ENCODE results near the gene ZNF490.
"Not testable (repeated sequence)": the region's sequence is repeated elsewhere in the genome, so short reads cannot be mapped to it uniquely, and the experiment has no call there.

ZNF490 gene

GRCh38 chr19:12623361-12624031 is 12.9 kb upstream of the ZNF490 start:
- DNase-seq = no peak

- DNase-seq = not testable (repeated sequence)
Observed at GRCh38 chr19:12621253-12622024, 10.8 kb upstream of the ZNF490 start.

DNA sequence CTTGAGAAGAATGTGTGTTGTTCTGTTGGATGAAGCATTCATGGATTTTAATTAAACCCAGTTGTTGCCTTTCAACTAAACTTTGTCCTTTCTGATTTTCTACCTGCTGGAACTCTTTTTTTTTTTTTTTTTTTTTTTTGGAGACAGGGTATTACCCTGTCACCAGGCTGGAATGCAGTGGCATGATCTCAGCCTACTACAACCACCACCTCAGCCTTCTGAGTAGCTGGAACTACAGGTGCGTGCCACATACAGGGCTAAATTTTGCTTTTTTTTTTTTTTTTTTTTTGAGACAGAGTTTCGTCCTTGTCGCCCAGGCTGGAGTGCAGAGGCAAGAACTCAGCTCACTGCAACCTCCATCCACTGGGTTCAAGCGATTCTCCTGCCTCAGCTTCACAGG is 7.0 kb upstream of the ZNF490 start:
- no peak for DNase-seq

GRCh38 chr19:12611361-12611699 is 717 bp upstream of the ZNF490 start:
- peak in 47 of 56 donors; percentile 12 to 72 (median 41) for DNase-seq

DNA sequence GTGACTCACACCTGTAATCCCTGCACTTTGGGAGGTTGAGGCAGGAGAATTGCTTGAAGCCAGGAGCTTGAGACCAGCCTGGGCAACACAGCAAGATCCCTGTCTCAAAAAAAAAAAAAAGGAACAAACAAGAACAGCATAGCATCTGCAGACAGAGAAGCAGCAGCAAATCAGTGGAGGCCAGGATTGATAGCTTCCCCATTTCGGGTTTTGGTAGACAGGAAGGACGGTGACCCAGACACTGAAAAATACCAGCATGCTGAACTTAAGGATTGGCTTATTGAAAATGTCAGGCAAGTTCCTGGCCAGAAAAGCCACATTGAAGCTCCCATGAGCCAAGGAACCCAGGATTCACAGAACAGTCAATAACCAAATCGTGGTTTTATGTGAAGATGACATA is 3.0 kb downstream of the ZNF490 start:
- DNase-seq = peak in 1 of 56 donors; percentile 1

- no peak for DNase-seq
Observed at GRCh38 chr19:12606796-12607195, 3.8 kb downstream of the ZNF490 start.

- peak in 21 of 56 donors; percentile 1 to 70 (median 23) for DNase-seq
Observed at GRCh38 chr19:12603714-12604113, 6.9 kb downstream of the ZNF490 start.

DNA sequence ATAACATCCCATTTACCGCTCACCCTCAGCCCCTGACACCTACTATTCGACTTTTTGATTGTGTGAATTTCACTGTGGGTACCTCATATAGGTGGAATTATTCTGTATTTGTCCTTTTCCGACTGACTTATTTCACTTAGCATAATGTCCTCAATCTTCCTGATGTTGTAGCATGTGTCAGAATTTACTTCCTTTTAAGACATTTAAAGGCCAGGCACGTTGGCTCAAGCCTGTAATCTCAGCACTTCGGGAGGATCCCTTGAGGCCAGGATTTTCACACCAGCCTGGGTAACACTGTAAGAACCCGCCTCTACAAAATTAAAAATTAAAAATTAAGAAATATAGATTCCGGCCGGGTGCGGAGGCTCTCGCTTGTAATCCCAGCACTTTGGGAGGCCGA is 13.0 kb downstream of the ZNF490 start:
- DNase-seq = no peak

- DNase-seq = peak in 34 of 56 donors; percentile 0 to 76 (median 19)
Observed at GRCh38 chr19:12596927-12597548, 13.6 kb downstream of the ZNF490 start.

- DNase-seq = no peak
Observed at GRCh38 chr19:12596485-12596884, 14.1 kb downstream of the ZNF490 start.

DNA sequence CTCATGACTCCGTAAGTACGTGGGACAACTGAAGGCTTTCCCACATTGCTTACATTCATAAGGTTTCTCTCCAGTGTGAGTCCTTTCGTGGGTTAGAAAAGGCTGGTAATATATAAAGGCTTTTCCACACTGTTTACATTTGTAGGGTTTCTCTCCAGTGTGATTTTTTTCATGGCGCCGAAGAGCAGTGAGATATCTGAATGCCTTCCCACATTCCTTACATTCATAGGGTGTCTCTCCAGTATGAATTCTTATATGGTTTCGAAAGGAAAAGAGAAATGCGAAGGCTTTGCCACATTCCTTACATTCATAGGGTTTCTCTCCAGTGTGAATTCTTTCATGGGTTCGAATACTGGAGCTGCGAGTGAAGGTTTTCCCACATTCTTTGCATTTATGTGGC is 29.5 kb downstream of the ZNF490 start:
- no peak for DNase-seq

DNA sequence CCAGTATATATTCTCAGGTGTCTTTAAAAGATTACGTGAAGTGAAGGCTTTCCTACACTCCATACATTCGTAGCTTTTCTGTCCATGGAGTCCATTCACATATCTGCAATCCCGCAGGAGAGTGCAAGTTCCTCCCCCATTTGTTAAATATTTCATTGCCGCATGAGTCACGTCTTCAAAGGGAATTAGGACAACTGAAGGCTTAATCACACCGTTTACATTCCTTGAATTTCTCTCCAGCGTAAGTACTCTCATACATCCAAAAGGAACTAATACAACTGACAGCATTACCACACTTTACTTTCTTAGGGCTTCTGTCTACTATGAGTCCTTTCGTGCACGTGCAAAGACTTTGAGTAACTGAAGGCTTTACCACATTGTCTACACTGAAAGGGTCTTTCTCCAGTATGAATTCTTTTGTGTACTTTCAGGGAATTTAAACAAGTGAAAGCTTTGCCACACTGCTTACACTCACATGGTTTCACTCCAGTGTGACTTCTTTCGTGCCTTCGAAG is 30.4 kb downstream of the ZNF490 start:
- no peak for DNase-seq

- no peak for DNase-seq
Observed at GRCh38 chr19:12578641-12579040, 32.0 kb downstream of the ZNF490 start.

DNA sequence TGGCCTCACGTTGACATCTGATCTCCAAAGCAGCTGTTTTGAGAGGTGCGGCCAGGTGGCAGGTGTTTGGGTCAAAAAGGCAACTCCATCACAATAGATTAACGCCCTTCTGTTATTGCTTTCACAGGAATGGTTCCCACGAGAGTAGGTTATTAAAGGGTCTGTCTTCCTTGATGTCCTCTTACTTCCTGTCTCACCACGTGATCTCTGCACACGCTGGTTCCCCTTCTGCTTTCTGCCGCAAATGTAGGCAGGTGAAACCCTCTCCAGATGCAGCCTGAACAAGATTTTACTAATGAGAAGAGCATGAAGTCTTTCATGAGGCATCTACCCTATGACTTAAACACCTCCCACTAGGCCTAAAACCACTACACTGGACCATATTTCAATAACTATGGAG is 36.6 kb downstream of the ZNF490 start:
- DNase-seq = no peak

- no peak for DNase-seq
Observed at GRCh38 chr19:12567951-12568350, 42.7 kb downstream of the ZNF490 start.

DNA sequence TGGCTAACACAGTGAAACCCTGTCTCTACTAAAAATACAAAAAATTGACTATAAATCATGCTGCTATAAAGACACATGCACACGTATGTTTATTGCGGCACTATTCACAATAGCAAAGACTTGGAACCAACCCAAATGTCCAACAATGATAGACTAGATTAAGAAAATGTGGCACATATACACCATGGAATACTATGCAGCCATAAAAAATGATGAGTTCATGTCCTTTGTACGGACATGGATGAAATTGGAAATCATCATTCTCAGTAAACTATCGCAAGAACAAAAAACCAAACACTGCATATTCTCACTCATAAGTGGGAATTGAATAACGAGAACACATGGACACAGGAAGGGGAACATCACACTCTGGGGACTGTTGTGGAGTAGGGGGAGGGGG is 44.2 kb downstream of the ZNF490 start:
- not testable (repeated sequence) for DNase-seq

DNA sequence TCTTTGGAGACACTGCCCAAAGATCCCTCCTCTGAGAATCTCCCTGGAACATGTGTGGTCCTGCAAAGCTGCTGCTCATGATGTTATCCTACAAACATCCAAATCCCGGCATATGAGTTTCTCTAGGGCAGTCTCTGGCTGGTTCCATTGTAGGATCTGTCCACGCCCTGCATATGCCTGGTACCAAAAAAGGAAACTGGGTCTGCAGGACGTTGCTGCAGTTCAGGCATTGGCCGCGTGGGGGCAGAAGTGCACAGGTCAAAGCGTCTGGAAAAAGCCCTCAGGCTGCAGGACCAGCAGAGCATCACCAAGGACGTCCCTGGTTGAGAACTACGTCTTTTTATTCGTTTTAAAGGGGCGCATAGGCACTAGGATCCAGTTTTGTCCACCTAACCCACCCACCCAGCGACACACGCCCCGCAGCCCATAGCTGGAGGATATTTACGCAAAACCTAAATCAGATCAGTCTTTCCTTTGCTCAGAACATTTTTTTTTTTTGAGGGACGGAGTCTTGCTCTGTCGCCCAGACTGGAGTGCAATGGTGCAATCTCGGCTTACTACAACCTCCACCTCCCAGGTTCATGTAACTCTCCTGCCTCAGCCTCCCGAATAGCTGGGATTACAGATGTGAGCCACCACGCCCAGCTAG is 46.5 kb downstream of the ZNF490 start:
- peak in 55 of 56 donors; percentile 14 to 96 (median 81) for DNase-seq

DNA sequence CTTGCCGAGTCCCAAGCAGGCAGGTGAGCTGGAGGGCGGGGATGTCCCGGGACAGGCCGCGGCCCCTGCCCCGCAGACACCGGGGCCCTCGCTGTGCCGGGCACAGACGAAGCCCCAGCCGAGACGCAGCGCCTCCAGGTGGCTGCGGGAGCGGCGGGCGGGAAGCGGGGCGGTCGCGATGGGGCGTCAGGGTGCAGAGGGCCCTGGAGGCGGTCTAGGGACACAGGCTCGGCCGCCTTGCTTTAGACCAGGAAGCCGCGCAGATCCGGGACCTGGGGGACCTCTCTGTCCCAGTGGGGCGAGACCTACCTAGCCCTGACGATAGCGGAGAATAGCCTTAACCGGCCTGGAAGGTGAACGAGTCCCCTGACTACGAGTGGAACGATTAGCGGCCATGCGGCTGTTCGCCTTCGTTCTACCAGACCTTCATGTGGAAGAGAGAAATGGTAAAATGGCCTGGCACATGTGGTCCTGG is 55.1 kb downstream of the ZNF490 start:
- DNase-seq = no peak

GRCh38 chr19:12551060-12551832 is 59.4 kb downstream of the ZNF490 start, which contains the start of gene ZNF564:
Gene ZNF564, minus strand, starts transcription at chr19:12551482. Its CDS starts 150 bp downstream, at chr19:12551332.
- peak; percentile 72 to 99 (median 97) for DNase-seq

DNA sequence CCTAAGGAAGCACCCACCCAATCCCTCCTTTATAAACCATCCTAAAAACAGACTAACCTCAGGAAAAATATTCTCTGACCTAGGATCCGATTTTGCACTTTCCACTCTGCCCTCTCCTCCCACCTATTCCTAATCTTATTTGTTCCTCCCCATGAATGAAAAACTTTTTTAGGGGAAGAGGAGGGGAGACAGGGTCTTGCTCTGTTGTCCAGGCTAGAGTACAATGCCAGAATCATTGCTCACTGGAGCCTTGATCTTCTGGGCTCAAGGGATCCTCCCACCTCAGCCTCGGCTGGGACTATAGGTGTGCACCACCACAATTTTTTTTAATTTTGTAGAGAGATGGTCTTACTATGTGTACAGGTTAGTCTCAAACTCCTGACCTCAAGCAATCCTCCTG is 63.7 kb downstream of the ZNF490 start:
- no peak for DNase-seq

DNA sequence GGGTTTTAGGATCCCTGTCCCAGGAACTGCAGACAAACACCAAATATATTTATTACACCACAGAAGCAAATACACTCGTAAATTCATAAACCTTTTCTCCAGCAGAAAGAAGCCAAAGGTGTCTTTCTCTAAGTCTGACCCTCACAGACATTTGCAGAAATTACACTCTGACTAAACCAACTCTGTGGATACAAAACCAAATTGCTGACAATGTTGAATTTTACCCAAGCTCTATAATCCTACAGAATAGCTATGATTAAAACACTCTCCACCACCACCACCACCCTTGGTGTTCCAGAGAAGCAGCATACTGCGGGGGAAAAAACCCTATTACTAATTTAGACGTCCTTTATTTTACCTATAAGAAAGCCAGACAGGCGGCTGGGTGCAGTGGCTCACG is 64.5 kb downstream of the ZNF490 start:
- DNase-seq = no peak
